Neuronal stem cell (in vitro differentiated cells): ENCODE results near the gene MYOCD.
"Not testable (repeated sequence)": the region's sequence is repeated elsewhere in the genome, so short reads cannot be mapped to it uniquely, and the experiment has no call there.

Experiments used
- DNase-seq: peaks from one replicate; pipeline ENCODE4 v3.0.0-alpha.2; 2013; ENCODE audit warnings: low spot score
- H2AFZ ChIP-seq: one replicate; pipeline ENCODE4 v1.6.1; 2013; ENCODE audit warnings: mild to moderate bottlenecking, low read length, inconsistent platforms
- H2AK5ac ChIP-seq: 2 replicates; pipeline ENCODE4 v1.6.1; 2013; ENCODE audit warnings: low read depth, mild to moderate bottlenecking, inconsistent platforms, low read length, moderate library complexity, mixed read lengths
- H2BK120ac ChIP-seq: 2 replicates; pipeline ENCODE4 v1.6.1; 2013; ENCODE audit warnings: low read depth, mild to moderate bottlenecking, inconsistent platforms, low read length, moderate library complexity, mixed read lengths
- H2BK12ac ChIP-seq: one replicate; pipeline ENCODE4 v1.6.1; 2013; ENCODE audit warnings: low read length, inconsistent platforms
- H2BK15ac ChIP-seq: 2 replicates; pipeline ENCODE4 v1.6.1; 2013; ENCODE audit warnings: mild to moderate bottlenecking, low read length, inconsistent platforms, mixed read lengths
- H2BK5ac ChIP-seq: one replicate; pipeline ENCODE4 v1.6.1; 2013; ENCODE audit warnings: inconsistent platforms, mild to moderate bottlenecking, low read length, moderate library complexity
- H3K14ac ChIP-seq: one replicate; pipeline ENCODE4 v1.6.1; 2013; ENCODE audit warnings: low read length, inconsistent platforms
- H3K18ac ChIP-seq: 2 replicates; pipeline ENCODE4 v1.6.1; 2013; ENCODE audit warnings: low read length, inconsistent platforms
- H3K23ac ChIP-seq: 2 replicates; pipeline ENCODE4 v1.6.1; 2013; ENCODE audit warnings: low read depth, mild to moderate bottlenecking, mixed read lengths, low read length, inconsistent platforms; ENCODE audit not compliant: poor library complexity
- H3K27ac ChIP-seq: replicated peaks from 3 replicates; pipeline ENCODE4 v1.5.1; 2013; ENCODE audit warnings: low read length, inconsistent platforms
- H3K27me3 ChIP-seq, 3 experiments: 2 replicates each; pipeline ENCODE4 v1.6.1; 2013; ENCODE audit warnings: low read length in 3 of 3, mild to moderate bottlenecking in 2 of 3, inconsistent platforms in 1 of 3, low read depth in 1 of 3, mixed read lengths in 1 of 3, moderate library complexity in 1 of 3; ENCODE audit not compliant: control insufficient read depth in 3 of 3, insufficient read depth in 3 of 3
- H3K36me3 ChIP-seq, 2 donors: replicated peaks in 1 of 2; 2 replicates each; pipeline ENCODE4 v1.6.1; 2013; ENCODE audit warnings: low read length in 2 of 2; ENCODE audit not compliant: control insufficient read depth in 2 of 2, insufficient read depth in 2 of 2
- H3K4ac ChIP-seq: 2 replicates; pipeline ENCODE4 v1.6.1; 2013; ENCODE audit warnings: inconsistent platforms, mild to moderate bottlenecking, low read length, moderate library complexity
- H3K4me1 ChIP-seq, 2 donors: 1 replicate in 1 of 2; 2 replicates in 1 of 2; pipeline ENCODE4 v1.6.1; 2013; ENCODE audit warnings: low read length in 2 of 2, low read depth in 1 of 2; ENCODE audit not compliant: control insufficient read depth in 2 of 2, insufficient read depth in 1 of 2
- H3K4me2 ChIP-seq: one replicate; pipeline ENCODE4 v1.6.1; 2013; ENCODE audit warnings: mild to moderate bottlenecking, low read length, inconsistent platforms; ENCODE audit not compliant: insufficient read depth, poor library complexity, severe bottlenecking
- H3K4me3 ChIP-seq, 2 donors: 2 replicates each; pipeline ENCODE4 v1.5.1; 2013; ENCODE audit warnings: low read length in 2 of 2, mild to moderate bottlenecking in 2 of 2, inconsistent platforms in 1 of 2, moderate library complexity in 1 of 2
- H3K79me1 ChIP-seq: one replicate; pipeline ENCODE4 v1.6.1; 2013; ENCODE audit warnings: low read depth, mild to moderate bottlenecking, inconsistent platforms, low read length, moderate library complexity
- H3K9ac ChIP-seq: one replicate; pipeline ENCODE4 v1.6.1; 2013; ENCODE audit warnings: mild to moderate bottlenecking, low read depth, low read length, inconsistent platforms; ENCODE audit not compliant: poor library complexity
- H3K9me3 ChIP-seq, 2 donors: replicated peaks in 1 of 2; 2 replicates each; pipeline versions ENCODE3 to v1.6.1; 2013; ENCODE audit warnings: low read length in 2 of 2, mild to moderate bottlenecking in 2 of 2, inconsistent platforms in 1 of 2, low read depth in 1 of 2, mixed read lengths in 1 of 2, moderate library complexity in 1 of 2; ENCODE audit not compliant: control insufficient read depth in 2 of 2, insufficient read depth in 1 of 2
- H4K8ac ChIP-seq: one replicate; pipeline ENCODE4 v1.6.1; 2013; ENCODE audit warnings: low read depth, mild to moderate bottlenecking, inconsistent platforms, low read length, moderate library complexity
- H4K91ac ChIP-seq: one replicate; pipeline ENCODE4 v1.6.1; 2013; ENCODE audit warnings: low read length, low read depth, mild to moderate bottlenecking, inconsistent platforms; ENCODE audit not compliant: poor library complexity
- WGBS, 2 donors: extraction: QIAGEN DNeasy Blood & Tissue Kit; methylation state at CpG; one replicate each; pipeline ENCODE4 v1.1.7; 2013; ENCODE audit warnings: missing lambda C conversion rate in 2 of 2, mixed read lengths in 1 of 2; ENCODE audit not compliant: insufficient read length in 2 of 2, insufficient replicate concordance in 1 of 2; ENCODE audit errors: extremely low coverage in 2 of 2; 5-methylcytosine and 5-hydroxymethylcytosine counted together

Gene MYOCD

DNA sequence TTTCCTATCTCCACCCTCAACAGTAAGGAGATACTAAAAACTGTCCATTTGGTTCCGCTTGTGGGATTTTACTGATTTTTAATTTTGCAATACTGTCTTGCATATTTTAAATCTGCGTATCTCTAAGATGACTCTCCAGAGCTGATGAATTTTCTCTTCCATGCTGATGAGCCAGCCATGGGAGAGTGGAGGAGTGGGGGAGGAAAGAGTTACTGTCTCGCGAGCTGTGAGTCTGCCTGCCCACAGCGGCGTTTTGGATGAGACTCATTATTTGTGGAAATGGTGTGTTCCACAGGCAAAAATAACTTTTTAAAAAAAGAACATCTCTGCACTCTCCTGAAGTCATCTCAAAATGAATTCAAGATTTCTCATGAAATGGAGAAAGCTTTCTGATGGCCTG is 34.6 kb upstream of the MYOCD start:
- WGBS, 2 donors: no CpG with 5 or more reads among the region's 6 CpGs
- Histone ChIP-seq H3K23ac (no peak overlapping the region), H2AFZ (no peak overlapping the region), H4K8ac (no peak overlapping the region), H3K4ac (no peak overlapping the region), H3K14ac (no peak overlapping the region), H3K27me3 (no peaks in the 10 kb centered on the region), H3K18ac (no peak overlapping the region), H3K36me3 (no peaks in the 10 kb centered on the region), H3K9me3 (no peaks in the 10 kb centered on the region), H4K91ac (no peak overlapping the region), H3K4me3 (no peak overlapping the region), H3K4me2 (no peak overlapping the region), H3K27ac (no peak overlapping the region), H2AK5ac (no peak overlapping the region), H2BK15ac (no peak overlapping the region), H2BK12ac (no peak overlapping the region), H3K4me1 (peaks cover 0 to 5% of the 10 kb centered on the region in 2 donors), H2BK120ac (no peak overlapping the region), H2BK5ac (no peak overlapping the region), H3K79me1 (no peaks in the 10 kb centered on the region), H3K9ac (no peak overlapping the region)
- no peak for DNase-seq

DNA sequence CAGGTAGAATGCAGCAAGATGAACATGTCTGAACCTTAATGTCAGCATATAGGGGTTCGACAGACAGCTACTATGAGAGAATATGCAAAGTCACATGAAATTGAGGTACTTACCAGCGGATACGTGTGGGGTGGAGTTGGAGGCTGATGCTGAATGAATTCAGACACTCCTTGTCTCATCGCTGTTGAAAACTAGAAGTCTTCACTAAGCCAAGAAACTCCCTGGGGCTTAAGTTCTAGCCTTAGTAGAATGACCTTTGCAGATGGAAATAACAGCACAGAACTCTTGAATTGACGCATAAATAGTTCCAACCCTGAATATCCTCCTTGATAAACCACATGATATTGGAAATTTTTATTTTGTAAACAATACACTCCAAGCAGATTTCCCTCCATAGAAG is 32.9 kb upstream of the MYOCD start:
- H3K23ac ChIP-seq: no peak overlapping the region
- no peaks in the 10 kb centered on the region for H3K36me3 ChIP-seq
- H3K4me3 ChIP-seq: no peak overlapping the region
- no peak overlapping the region for H3K14ac ChIP-seq
- H3K27me3 ChIP-seq: no peaks in the 10 kb centered on the region
- no peak overlapping the region for H4K8ac ChIP-seq
- WGBS, 2 donors: no CpG with 5 or more reads among the region's 5 CpGs
- H4K91ac ChIP-seq: no peak overlapping the region
- no peak overlapping the region for H3K9ac ChIP-seq
- H2BK15ac ChIP-seq: no peak overlapping the region
- H3K18ac ChIP-seq: no peak overlapping the region
- H3K9me3 ChIP-seq: no peaks in the 10 kb centered on the region
- H2AFZ ChIP-seq: no peak overlapping the region
- no peak overlapping the region for H3K27ac ChIP-seq
- H3K79me1 ChIP-seq: no peaks in the 10 kb centered on the region
- H2BK120ac ChIP-seq: no peak overlapping the region
- H3K4ac ChIP-seq: no peak overlapping the region
- no peak overlapping the region for H3K4me2 ChIP-seq
- H2BK12ac ChIP-seq: no peak overlapping the region
- H2AK5ac ChIP-seq: no peak overlapping the region
- peaks cover 0 to 5% of the 10 kb centered on the region in 2 donors for H3K4me1 ChIP-seq
- no peak for DNase-seq
- H2BK5ac ChIP-seq: no peak overlapping the region

DNA sequence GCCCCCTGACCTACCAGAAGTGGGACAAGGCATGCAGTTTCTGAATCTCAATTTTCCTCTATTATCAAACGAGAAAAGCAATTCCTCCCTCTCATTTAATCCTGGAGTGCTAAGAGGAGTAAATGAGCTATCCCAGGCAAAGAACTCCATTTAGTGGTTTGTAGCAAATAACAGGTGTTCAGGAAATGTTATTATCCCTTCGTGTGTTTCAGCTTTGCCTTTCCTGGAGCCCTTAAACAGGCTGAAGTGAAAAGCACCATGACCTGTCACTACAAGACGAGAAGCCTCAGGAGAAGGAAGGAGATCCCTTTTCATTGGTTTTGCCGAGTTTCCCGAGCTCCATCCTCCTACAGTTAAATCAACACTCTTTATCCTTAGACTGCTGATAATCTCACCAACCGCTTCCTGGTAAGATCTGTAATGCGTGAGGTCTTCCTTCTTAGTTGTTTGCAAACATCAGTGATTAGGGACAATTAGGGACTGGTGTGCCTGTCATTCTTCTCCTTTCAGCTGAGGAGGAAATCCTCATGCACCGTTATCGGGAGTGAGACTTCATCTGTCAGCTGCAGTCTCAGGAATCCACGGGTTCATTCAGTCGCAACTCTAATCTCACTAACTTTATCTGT is 30.8 kb upstream of the MYOCD start:
- H3K9ac ChIP-seq: no peak overlapping the region
- H3K18ac ChIP-seq: no peak overlapping the region
- peaks cover 0 to 5% of the 10 kb centered on the region in 2 donors for H3K4me1 ChIP-seq
- no peak overlapping the region for H2BK5ac ChIP-seq
- H3K27ac ChIP-seq: no peak overlapping the region
- H2BK12ac ChIP-seq: no peak overlapping the region
- no peak for DNase-seq
- H2AK5ac ChIP-seq: no peak overlapping the region
- no peak overlapping the region for H3K23ac ChIP-seq
- no peaks in the 10 kb centered on the region for H3K27me3 ChIP-seq
- H2BK120ac ChIP-seq: no peak overlapping the region
- H3K9me3 ChIP-seq: no peaks in the 10 kb centered on the region
- no peak overlapping the region for H3K4ac ChIP-seq
- no peak overlapping the region for H3K14ac ChIP-seq
- H3K4me2 ChIP-seq: no peak overlapping the region
- H2AFZ ChIP-seq: no peak overlapping the region
- no peaks in the 10 kb centered on the region for H3K79me1 ChIP-seq
- WGBS, 2 donors: no CpG with 5 or more reads among the region's 11 CpGs
- H4K91ac ChIP-seq: no peak overlapping the region
- no peak overlapping the region for H4K8ac ChIP-seq
- no peak overlapping the region for H3K4me3 ChIP-seq
- no peak overlapping the region for H2BK15ac ChIP-seq
- no peaks in the 10 kb centered on the region for H3K36me3 ChIP-seq

DNA sequence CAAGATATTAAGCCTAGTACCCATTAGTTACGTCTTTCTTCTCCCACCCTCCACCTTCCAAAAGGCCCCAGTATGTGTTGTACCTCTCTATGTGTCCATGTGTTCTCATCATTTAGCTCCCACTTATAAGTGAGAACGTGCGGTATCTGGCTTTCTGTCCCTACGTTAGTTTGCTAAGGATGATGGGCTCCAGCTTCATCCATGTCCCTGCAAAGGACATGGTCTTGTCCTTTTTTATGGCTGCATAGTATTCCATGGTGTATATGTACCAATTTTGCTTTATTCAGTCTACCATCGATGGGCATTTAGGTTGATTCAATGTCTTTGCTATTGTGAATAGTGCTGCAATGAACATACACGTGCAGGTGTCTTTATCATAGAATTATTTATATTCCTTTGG is 29.7 kb upstream of the MYOCD start:
- H3K4me2 ChIP-seq, H3K9ac ChIP-seq, H2BK12ac ChIP-seq, H3K4me1 ChIP-seq, H3K14ac ChIP-seq, H3K79me1 ChIP-seq, H2AK5ac ChIP-seq, H2BK5ac ChIP-seq, H3K4me3 ChIP-seq, H3K27me3 ChIP-seq, H2BK120ac ChIP-seq, H3K18ac ChIP-seq, H2BK15ac ChIP-seq, H3K4ac ChIP-seq, H4K91ac ChIP-seq, H3K27ac ChIP-seq, H4K8ac ChIP-seq, H2AFZ ChIP-seq, H3K23ac ChIP-seq, H3K9me3 ChIP-seq, DNase-seq, H3K36me3 ChIP-seq: not testable (repeated sequence)
- no CpG with 5 or more reads among the region's 6 CpGs for WGBS, 2 donors
